HepG2 (cell line): ENCODE results near the gene MYO3A. TPM values are rescaled to one million over a fixed set of nuclear protein-coding genes. Genes with fewer than 3 reads are reported as not detected.

Experiments
- ATAC-seq: fragments of 200-7000 bp; cut with Tn5 transposase; 3 replicates; pipeline ENCODE4 v1.9.1; 2020; ENCODE audit warnings: mild to moderate bottlenecking, moderate library complexity
- BruUV-seq: library from RNA; stranded (reverse); fragments of 400-500 nt; replicated peaks from 2 replicates; lab custom pipeline; 2021; lab: Mats Ljungman, UMichigan
- CTCF ChIA-PET: fragments of 300-600 bp; formaldehyde crosslinking; extraction: SDS; loops from one replicate; lab custom pipeline; 2021; ENCODE audit warnings: low total read pairs, inconsistent platforms, low intra/inter-chr PET ratio; lab: Yijun Ruan, JAX
- POLR2A ChIA-PET: fragments of 350-600 bp; sonication (Branson Sonifier 250); formaldehyde crosslinking; loops from one replicate; lab custom pipeline; 2020; ENCODE audit warnings: antibody characterized with exemption, inconsistent platforms; lab: Yijun Ruan, JAX
- DNase-seq: peaks from one replicate; pipeline ENCODE4 v3.0.0-alpha.2; 2015; ENCODE audit warnings: low spot score
- FAIRE-seq: peaks from 3 replicates; lab custom pipeline; 2011; peaks lifted over from hg19 to GRCh38; lab: Jason Lieb, UNC
- H2AFZ ChIP-seq: one replicate; pipeline ENCODE4 v1.6.1; 2011; ENCODE audit warnings: low read length, inconsistent platforms
- H3K27ac ChIP-seq: fragments of 300-600 bp; 3 replicates; pipeline ENCODE4 v1.8.0; 2011; ENCODE audit warnings: mixed run types, mild to moderate bottlenecking, mixed read lengths, low read length, inconsistent platforms; ENCODE audit not compliant: insufficient read depth; ENCODE audit errors: extremely low read length
- H3K27me3 ChIP-seq, 2 experiments: fragments of 200-600 bp in 1 of 2; 2 replicates in 1 of 2; 3 replicates in 1 of 2; pipeline versions ENCODE4 v1.6.0 to v1.8.0; 2011; ENCODE audit warnings: low read length in 2 of 2, mild to moderate bottlenecking in 2 of 2, moderate library complexity in 2 of 2, inconsistent platforms in 1 of 2; ENCODE audit not compliant: insufficient read depth in 2 of 2, control insufficient read depth in 1 of 2
- H3K36me3 ChIP-seq, 2 experiments: fragments of 200-600 bp in 1 of 2; replicated peaks in 1 of 2; 2 replicates in 1 of 2; 3 replicates in 1 of 2; pipeline versions ENCODE4 v1.5.1 to v1.8.0; 2011; ENCODE audit warnings: low read length in 2 of 2, inconsistent platforms in 1 of 2; ENCODE audit not compliant: insufficient read depth in 2 of 2, control insufficient read depth in 1 of 2
- H3K4me1 ChIP-seq: 2 replicates; pipeline ENCODE4 v1.5.1; 2012; ENCODE audit warnings: low read length, inconsistent platforms; ENCODE audit not compliant: insufficient read depth
- H3K4me2 ChIP-seq: 2 replicates; pipeline ENCODE4 v1.6.0; 2011; ENCODE audit warnings: low read depth, low read length, inconsistent platforms
- H3K4me3 ChIP-seq, 3 experiments: fragments of 200-600 bp in 1 of 3; sonication (generic), shearing (Covaris generic) in 1 of 3; replicated peaks in 1 of 3; 2 replicates each; pipeline ENCODE4 v1.5.1; 2011 to 2016; ENCODE audit warnings: low read length in 3 of 3, inconsistent platforms in 2 of 3, low read depth in 2 of 3, mild to moderate bottlenecking in 2 of 3, control low read depth in 1 of 3, mixed read lengths in 1 of 3; ENCODE audit not compliant: insufficient read depth in 1 of 3
- H3K79me2 ChIP-seq: one replicate; pipeline ENCODE4 v1.6.1; 2011; ENCODE audit warnings: low read length, inconsistent platforms; ENCODE audit not compliant: insufficient read depth
- H3K9ac ChIP-seq: 2 replicates; pipeline ENCODE4 v1.6.0; 2011; ENCODE audit warnings: mild to moderate bottlenecking, low read depth, low read length, inconsistent platforms; ENCODE audit not compliant: insufficient read depth
- H3K9me3 ChIP-seq: 2 replicates; pipeline ENCODE4 v1.5.1; 2012; ENCODE audit warnings: mild to moderate bottlenecking, low read length
- H4K20me1 ChIP-seq: 2 replicates; pipeline ENCODE4 v1.6.0; 2011; ENCODE audit warnings: inconsistent platforms, mild to moderate bottlenecking, low read length, moderate library complexity; ENCODE audit not compliant: insufficient read depth
- GABPA ChIP-seq, 2 experiments: IDR thresholded peaks; 2 replicates each; pipeline ENCODE4 v1.6.1; 2011 to 2016; ENCODE audit warnings: low read depth in 2 of 2, low read length in 1 of 2, missing biosample characterization in 1 of 2, missing genetic modification characterization in 1 of 2
- MED13 ChIP-seq: sonication (generic); formaldehyde crosslinking; IDR thresholded peaks from 2 replicates; pipeline ENCODE4 v1.5.0; 2020; ENCODE audit warnings: missing genetic modification reagents
- NFATC3 ChIP-seq: sonication (generic); formaldehyde crosslinking; IDR thresholded peaks from 2 replicates; pipeline ENCODE4 v1.5.1; 2020; ENCODE audit warnings: mild to moderate bottlenecking, missing genetic modification reagents
- ZNF766 ChIP-seq: sonication (generic); formaldehyde crosslinking; IDR thresholded peaks from 2 replicates; pipeline ENCODE4 v1.5.0; 2020; ENCODE audit warnings: missing genetic modification reagents, borderline replicate concordance
- ZNF788 ChIP-seq: sonication (generic); formaldehyde crosslinking; IDR thresholded peaks from 2 replicates; pipeline ENCODE4 v1.5.0; 2020; ENCODE audit warnings: mild to moderate bottlenecking, missing genetic modification reagents, borderline replicate concordance
- ZSCAN31 ChIP-seq: sonication (generic); formaldehyde crosslinking; IDR thresholded peaks from 2 replicates; pipeline ENCODE4 v1.5.0; 2020; ENCODE audit warnings: low read depth, mild to moderate bottlenecking, missing genetic modification reagents
- WGBS: methylation state at CpG from one replicate; pipeline ENCODE4 v1.1.6; 2017; ENCODE audit warnings: low lambda C conversion rate; 5-methylcytosine and 5-hydroxymethylcytosine counted together
- in situ Hi-C: cut with HindIII; loops from 2 replicates; pipeline ENCODE4 v1.10.0; 2017; ENCODE audit warnings: low pct_unique_long_range_greater_than_20kb; ENCODE audit not compliant: extremely low pct_ligation_motif_present
- intact Hi-C: fragments of 100-400 bp; cut with micrococcal nuclease; formaldehyde crosslinking; loops from one replicate; pipeline ENCODE4 v1.10.0; 2022; ENCODE audit not compliant: unreplicated experiment
- polyA plus RNA-seq, 8 experiments: library from polyadenylated mRNA; depleted of rRNA in 3 of 8; stranded (reverse) in 7 of 8; unstranded in 1 of 8; fragments of >200 nt; fragmentation: Illumina TruSeq in 4 of 8; extraction: Trizol in 4 of 8; gene quantifications; 2 replicates each; pipeline versions ENCODE4 v1.2.1 to v1.2.3, GENCODE V29; 2011 to 2016; ENCODE audit warnings: low read depth in 4 of 8, missing spikeins in 1 of 8, mixed read lengths in 1 of 8; ENCODE audit not compliant: insufficient read depth in 1 of 8
- total RNA-seq, 5 experiments: library from RNA; depleted of rRNA; stranded (reverse); fragments of >200 nt; fragmentation: Illumina TruSeq; extraction: Trizol; gene quantifications; 2 replicates each; pipeline ENCODE4 v1.2.3, GENCODE V29; 2016; ENCODE audit warnings: low read depth in 1 of 5
- TF ChIP-seq, protein P1 (sequence below): sonication (generic); formaldehyde crosslinking; IDR thresholded peaks from 2 replicates; pipeline ENCODE4 v1.5.0; 2020; ENCODE audit warnings: missing genetic modification reagents
- TF ChIP-seq, protein P2 (sequence below): sonication (generic); formaldehyde crosslinking; IDR thresholded peaks from 2 replicates; pipeline ENCODE4 v1.4.0; 2020; ENCODE audit warnings: mild to moderate bottlenecking, missing genetic modification reagents

Gene MYO3A
- total and polyA plus RNA-seq, 2 of the 13 experiments (the other 11 are each of a cell fraction or from before 2014, with no cell fraction given) = not detected

DNA sequence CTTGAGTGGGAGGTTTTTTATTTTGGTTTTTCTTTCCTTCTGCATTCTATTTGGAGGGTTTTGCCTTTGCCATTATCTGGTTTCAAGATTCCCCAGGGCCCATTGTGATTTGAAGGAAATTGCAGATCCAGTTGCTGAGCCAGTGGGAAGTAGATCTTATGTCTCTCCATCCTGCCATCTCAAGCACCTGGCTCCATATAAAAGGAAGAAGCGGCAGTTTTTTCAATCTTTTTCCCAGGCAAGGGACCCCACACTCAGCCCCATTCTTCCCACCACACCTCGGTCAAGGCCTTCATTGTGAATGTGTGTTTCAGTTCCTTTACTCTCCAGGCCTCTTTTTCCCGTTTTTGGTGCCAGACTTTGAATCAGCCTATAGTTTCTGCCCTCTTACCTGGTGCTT is 95.8 kb downstream of the MYO3A start:
- TF ChIP-seq NFATC3 = no peak
- TF ChIP-seq ZNF788 (CRISPR knock-in tag) = no peak
- no peak for TF ChIP-seq ZSCAN31 (CRISPR knock-in tag)
- TF ChIP-seq MED13 (CRISPR knock-in tag) = no peak
- TF ChIP-seq, protein P1, sequence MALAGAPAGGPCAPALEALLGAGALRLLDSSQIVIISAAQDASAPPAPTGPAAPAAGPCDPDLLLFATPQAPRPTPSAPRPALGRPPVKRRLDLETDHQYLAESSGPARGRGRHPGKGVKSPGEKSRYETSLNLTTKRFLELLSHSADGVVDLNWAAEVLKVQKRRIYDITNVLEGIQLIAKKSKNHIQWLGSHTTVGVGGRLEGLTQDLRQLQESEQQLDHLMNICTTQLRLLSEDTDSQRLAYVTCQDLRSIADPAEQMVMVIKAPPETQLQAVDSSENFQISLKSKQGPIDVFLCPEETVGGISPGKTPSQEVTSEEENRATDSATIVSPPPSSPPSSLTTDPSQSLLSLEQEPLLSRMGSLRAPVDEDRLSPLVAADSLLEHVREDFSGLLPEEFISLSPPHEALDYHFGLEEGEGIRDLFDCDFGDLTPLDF (CRISPR knock-in tag) = no peak
- no peak for TF ChIP-seq GABPA (IDR thresholded peaks at IDR 0.05; ENCODE audit: low read depth, low read length)
- TF ChIP-seq GABPA (CRISPR knock-in tag; IDR thresholded peaks at IDR 0.05; ENCODE audit: low read depth) = no peak
- TF ChIP-seq ZNF766 (CRISPR knock-in tag) = no peak
- TF ChIP-seq, protein P2, sequence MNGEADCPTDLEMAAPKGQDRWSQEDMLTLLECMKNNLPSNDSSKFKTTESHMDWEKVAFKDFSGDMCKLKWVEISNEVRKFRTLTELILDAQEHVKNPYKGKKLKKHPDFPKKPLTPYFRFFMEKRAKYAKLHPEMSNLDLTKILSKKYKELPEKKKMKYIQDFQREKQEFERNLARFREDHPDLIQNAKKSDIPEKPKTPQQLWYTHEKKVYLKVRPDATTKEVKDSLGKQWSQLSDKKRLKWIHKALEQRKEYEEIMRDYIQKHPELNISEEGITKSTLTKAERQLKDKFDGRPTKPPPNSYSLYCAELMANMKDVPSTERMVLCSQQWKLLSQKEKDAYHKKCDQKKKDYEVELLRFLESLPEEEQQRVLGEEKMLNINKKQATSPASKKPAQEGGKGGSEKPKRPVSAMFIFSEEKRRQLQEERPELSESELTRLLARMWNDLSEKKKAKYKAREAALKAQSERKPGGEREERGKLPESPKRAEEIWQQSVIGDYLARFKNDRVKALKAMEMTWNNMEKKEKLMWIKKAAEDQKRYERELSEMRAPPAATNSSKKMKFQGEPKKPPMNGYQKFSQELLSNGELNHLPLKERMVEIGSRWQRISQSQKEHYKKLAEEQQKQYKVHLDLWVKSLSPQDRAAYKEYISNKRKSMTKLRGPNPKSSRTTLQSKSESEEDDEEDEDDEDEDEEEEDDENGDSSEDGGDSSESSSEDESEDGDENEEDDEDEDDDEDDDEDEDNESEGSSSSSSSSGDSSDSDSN (CRISPR knock-in tag) = no peak
- FAIRE-seq (no peak), ATAC-seq (no peak), DNase-seq (no peak)
- in situ Hi-C loops (no loop called here), intact Hi-C loops (no loop called here)
- H3K4me2 ChIP-seq = no peak overlapping the region
- ChIA-PET POLR2A (no interaction called here), CTCF (no interaction called here)
- no peaks in the 10 kb centered on the region for H4K20me1 ChIP-seq
- H3K79me2 ChIP-seq = no peaks in the 10 kb centered on the region
- 2% methylated on average over 3 of the region's 3 CpGs for WGBS
- no peak overlapping the region for H2AFZ ChIP-seq
- H3K36me3 ChIP-seq = no peaks in the 10 kb centered on the region
- BruUV-seq = no TSS peak
- H3K27ac ChIP-seq = no peak overlapping the region
- no peak overlapping the region for H3K4me3 ChIP-seq
- no peaks in the 10 kb centered on the region for H3K27me3 ChIP-seq
- H3K9me3 ChIP-seq = no peaks in the 10 kb centered on the region
- no peaks in the 10 kb centered on the region for H3K4me1 ChIP-seq
- H3K9ac ChIP-seq = no peak overlapping the region
